Measurements from ENCODE around the gene KISS1R. TPM values are rescaled to one million over a fixed set of nuclear protein-coding genes. Genes with fewer than 3 reads are reported as not detected.

Gene KISS1R
- total and polyA plus RNA-seq, 9 donors, result not detected

DNA sequence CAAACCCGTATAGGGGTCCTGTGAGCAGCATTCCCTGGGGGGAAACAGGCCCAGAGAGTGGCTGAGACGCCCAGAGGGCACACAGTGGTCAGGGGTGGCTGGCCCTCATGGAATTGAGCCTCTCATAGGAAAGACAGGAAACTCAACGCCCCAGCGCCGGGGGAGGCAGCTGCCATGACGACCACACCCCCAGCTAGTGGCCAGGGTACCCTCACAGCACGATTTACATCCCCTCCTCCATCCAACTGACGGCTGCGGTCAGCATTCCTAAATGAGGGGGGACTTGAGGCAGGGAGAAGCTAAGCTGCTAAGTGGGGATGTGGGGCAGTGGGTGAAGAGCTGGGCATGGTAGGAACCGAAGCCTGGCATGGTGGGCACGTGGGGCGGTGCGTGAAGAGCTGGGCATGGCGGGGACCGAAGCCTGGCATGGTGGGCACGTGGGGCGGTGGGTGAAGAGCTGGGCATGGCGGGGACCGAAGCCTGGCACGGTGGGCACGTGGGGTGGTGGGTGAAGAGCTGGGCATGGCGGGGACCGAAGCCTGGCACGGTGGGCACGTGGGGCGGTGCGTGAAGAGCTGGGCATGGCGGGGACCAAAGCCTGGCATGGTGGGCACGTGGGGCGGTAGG is 34.1 kb upstream of the KISS1R start:
- Histone ChIP-seq H3K36me3 (ENCODE audit: control insufficient read depth, insufficient read depth, low read length) (peaks cover 79% of the 10 kb centered on the region), H3K4me3 (ENCODE audit: low read length) (no peak overlapping the region), H3K27ac (ENCODE audit: low read length) (no peak overlapping the region), H3K4me1 (ENCODE audit: control insufficient read depth, insufficient read depth, low read length) (no peaks in the 10 kb centered on the region), H3K27me3 (ENCODE audit: control insufficient read depth, insufficient read depth, low read length) (no peaks in the 10 kb centered on the region), H3K9me3 (replicated peaks; ENCODE audit: control insufficient read depth, low read depth, low read length) (no peaks in the 10 kb centered on the region)
- no peak for DNase-seq
- 92% methylated on average over 7 of the region's 30 CpGs for WGBS (ENCODE audit: insufficient coverage)

DNA sequence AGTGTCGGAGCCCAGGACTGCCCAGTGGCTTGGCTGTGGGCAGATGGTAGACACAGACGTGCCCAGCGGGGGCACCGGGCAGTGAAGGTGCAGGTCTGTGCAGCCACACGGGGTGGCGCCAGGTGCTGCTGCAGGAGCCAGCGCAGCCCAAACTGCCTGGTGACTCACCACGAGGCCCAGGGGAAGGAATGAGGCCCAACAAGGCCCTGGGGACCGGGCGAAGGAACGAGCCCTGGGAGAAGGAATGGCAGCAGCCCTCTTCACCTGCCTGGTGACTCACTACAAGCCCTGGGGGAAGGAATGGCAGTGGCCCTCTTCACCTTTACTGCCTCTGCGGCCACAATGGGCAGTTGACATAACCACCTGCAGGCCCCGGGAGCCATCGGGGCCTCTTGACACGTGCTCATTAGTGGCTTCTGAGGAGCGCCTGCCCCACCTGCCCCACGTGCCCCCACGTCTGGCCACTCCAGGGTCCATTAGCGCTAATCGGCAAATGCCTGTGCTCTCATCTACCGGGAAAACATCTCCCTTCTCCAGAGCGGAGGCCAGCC is 33.4 kb upstream of the KISS1R start:
- H3K4me1 ChIP-seq (ENCODE audit: control insufficient read depth, insufficient read depth, low read length), result no peaks in the 10 kb centered on the region
- H3K36me3 ChIP-seq (ENCODE audit: control insufficient read depth, insufficient read depth, low read length), result peaks cover 84% of the 10 kb centered on the region
- H3K27ac ChIP-seq (ENCODE audit: low read length), result no peak overlapping the region
- no peaks in the 10 kb centered on the region for H3K9me3 ChIP-seq (replicated peaks; ENCODE audit: control insufficient read depth, low read depth, low read length)
- H3K4me3 ChIP-seq (ENCODE audit: low read length), result no peak overlapping the region
- 90% methylated on average over 21 of the region's 22 CpGs for WGBS (ENCODE audit: insufficient coverage)
- no peak for DNase-seq
- no peaks in the 10 kb centered on the region for H3K27me3 ChIP-seq (ENCODE audit: control insufficient read depth, insufficient read depth, low read length)

DNA sequence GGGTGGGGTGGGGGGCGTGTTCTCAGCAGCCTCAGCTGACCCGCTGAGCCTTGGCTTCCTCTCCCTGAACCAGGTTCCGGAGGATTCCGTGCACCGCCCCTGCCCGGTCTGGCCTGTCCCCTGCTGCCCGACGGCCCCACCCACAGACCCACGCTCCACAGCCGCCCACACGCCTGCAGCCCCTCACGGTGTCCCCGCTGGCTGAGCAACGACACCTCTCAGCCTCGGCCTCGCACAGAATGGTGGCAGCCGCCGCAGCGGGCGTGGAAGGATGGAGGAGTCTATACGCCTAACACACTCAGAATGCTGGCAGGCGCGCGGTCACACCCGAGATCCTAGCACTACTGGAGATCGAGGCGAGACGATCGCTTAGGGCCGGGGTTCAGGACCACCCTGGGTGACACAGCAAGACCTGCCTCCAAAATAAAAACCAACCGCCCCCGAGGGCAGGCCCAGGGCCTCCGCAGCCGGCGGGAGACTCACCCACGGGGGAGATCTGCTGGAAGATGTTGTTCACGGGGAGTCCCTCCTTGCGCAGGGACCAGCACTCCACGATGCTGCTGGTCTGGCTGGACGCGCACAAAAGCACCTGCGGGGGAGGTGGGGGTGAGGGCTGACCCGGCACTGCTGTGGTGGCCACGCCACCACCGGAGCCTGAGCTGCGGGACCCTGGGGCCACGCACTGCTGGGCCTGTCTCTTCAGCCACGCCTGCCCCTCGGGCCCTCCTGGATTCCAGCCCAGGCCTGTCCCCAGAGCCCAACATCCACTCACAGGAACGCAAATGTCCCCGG is 32.5 kb upstream of the KISS1R start:
- Histone ChIP-seq H3K36me3 (ENCODE audit: control insufficient read depth, insufficient read depth, low read length) (peaks cover 87% of the 10 kb centered on the region), H3K27ac (ENCODE audit: low read length) (no peak overlapping the region), H3K9me3 (replicated peaks; ENCODE audit: control insufficient read depth, low read depth, low read length) (no peaks in the 10 kb centered on the region), H3K27me3 (ENCODE audit: control insufficient read depth, insufficient read depth, low read length) (no peaks in the 10 kb centered on the region), H3K4me3 (ENCODE audit: low read length) (no peak overlapping the region), H3K4me1 (ENCODE audit: control insufficient read depth, insufficient read depth, low read length) (no peaks in the 10 kb centered on the region)
- no peak for DNase-seq
- 87% methylated on average over 46 of the region's 51 CpGs for WGBS (ENCODE audit: insufficient coverage)

DNA sequence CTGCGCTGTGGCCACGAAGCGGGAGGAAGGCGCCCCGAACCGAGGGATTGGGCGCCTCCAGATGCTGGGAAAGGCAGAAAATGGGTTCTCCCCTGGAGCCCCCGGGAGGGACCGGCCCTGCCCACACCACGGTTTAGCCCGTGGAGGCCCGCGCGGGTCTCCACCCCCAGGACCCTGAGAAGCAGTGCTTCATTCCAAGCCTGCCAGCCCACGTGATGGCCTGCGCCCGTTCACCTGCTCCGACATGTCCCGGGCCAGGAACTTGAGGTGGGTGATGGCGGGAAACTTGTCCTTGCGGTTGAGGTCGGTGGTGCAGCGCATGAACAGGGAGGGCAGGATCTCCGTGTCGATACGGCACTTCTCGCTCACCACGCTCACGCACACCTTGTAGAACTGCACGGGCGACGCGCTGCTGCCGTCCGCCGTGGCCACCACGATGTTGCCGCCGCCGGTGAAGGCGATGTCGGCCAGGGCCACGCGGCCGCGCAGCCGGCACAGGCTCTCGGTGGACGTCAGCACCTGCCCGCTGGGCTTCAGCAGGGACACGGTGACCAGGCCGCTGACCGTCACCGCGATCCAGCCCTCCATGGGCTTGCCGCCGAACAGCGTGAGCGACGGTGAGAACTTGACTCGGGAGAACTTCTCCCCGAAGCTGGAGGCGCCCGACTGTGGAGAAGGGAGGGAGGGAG is 31.5 kb upstream of the KISS1R start:
- H3K36me3 ChIP-seq (ENCODE audit: control insufficient read depth, insufficient read depth, low read length), result peaks cover 89% of the 10 kb centered on the region

DNA sequence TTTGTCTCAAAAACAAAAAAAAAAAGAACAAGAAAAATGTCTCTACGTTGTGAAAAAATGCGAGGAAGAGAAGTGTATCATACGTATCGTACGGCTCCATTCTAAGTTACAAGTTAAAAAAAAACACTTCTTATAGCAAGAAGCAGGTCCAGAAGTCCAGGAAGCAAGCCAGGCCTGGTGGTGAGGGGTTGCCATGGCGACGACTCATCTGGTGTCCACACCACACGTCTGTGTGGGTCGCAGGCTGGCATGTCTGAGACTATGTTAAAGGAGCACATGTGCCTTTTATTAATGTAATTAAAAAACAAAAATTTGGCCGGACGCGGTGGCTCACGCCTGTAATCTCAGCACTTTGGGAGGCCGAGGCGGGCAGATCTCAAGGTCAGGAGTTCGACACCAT is 30.1 kb upstream of the KISS1R start:
- Histone ChIP-seq H3K4me1 (ENCODE audit: control insufficient read depth, insufficient read depth, low read length) (peaks cover 7% of the 10 kb centered on the region), H3K4me3 (ENCODE audit: low read length) (no peak overlapping the region), H3K36me3 (ENCODE audit: control insufficient read depth, insufficient read depth, low read length) (peaks cover 80% of the 10 kb centered on the region), H3K27ac (ENCODE audit: low read length) (no peak overlapping the region), H3K27me3 (ENCODE audit: control insufficient read depth, insufficient read depth, low read length) (no peaks in the 10 kb centered on the region), H3K9me3 (replicated peaks; ENCODE audit: control insufficient read depth, low read depth, low read length) (no peaks in the 10 kb centered on the region)
- 20% methylated on average over 2 of the region's 16 CpGs for WGBS (ENCODE audit: insufficient coverage)
- no peak for DNase-seq

More for the DNA sequence above, 31.5 kb upstream of the KISS1R start:
- Histone ChIP-seq H3K4me3 (ENCODE audit: low read length) (no peak overlapping the region), H3K27me3 (ENCODE audit: control insufficient read depth, insufficient read depth, low read length) (no peaks in the 10 kb centered on the region), H3K27ac (ENCODE audit: low read length) (no peak overlapping the region), H3K4me1 (ENCODE audit: control insufficient read depth, insufficient read depth, low read length) (no peaks in the 10 kb centered on the region), H3K9me3 (replicated peaks; ENCODE audit: control insufficient read depth, low read depth, low read length) (no peaks in the 10 kb centered on the region)
- DNase-seq, result no peak
- WGBS (ENCODE audit: insufficient coverage), result 94% methylated on average over 64 of the region's 64 CpGs

DNA sequence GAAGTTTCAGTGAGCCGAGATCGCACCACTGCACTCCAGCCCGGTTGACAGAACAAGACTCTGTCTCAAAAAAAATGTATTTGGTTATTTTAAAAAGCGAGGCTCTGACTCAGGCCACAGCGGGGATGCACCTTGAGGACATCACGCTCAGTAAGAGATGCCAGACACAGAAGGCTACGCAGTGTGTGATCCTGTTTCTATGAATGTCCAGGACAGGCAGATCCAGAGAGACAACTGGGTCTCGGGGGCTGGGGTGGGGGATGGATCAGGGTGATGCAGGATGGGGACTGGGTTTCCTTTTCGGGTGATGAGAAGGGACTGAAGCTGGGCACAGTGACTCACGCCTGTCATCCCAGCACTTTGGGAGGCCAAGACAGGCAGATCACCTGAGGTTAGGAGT is 29.5 kb upstream of the KISS1R start:
- H3K9me3 ChIP-seq (replicated peaks; ENCODE audit: control insufficient read depth, low read depth, low read length), result no peaks in the 10 kb centered on the region
- no peak overlapping the region for H3K27ac ChIP-seq (ENCODE audit: low read length)
- no peak for DNase-seq
- peaks cover 75% of the 10 kb centered on the region for H3K36me3 ChIP-seq (ENCODE audit: control insufficient read depth, insufficient read depth, low read length)
- WGBS (ENCODE audit: insufficient coverage), result 91% methylated on average over 10 of the region's 10 CpGs
- no peak overlapping the region for H3K4me3 ChIP-seq (ENCODE audit: low read length)
- peaks cover 10% of the 10 kb centered on the region for H3K4me1 ChIP-seq (ENCODE audit: control insufficient read depth, insufficient read depth, low read length)
- no peaks in the 10 kb centered on the region for H3K27me3 ChIP-seq (ENCODE audit: control insufficient read depth, insufficient read depth, low read length)

DNA sequence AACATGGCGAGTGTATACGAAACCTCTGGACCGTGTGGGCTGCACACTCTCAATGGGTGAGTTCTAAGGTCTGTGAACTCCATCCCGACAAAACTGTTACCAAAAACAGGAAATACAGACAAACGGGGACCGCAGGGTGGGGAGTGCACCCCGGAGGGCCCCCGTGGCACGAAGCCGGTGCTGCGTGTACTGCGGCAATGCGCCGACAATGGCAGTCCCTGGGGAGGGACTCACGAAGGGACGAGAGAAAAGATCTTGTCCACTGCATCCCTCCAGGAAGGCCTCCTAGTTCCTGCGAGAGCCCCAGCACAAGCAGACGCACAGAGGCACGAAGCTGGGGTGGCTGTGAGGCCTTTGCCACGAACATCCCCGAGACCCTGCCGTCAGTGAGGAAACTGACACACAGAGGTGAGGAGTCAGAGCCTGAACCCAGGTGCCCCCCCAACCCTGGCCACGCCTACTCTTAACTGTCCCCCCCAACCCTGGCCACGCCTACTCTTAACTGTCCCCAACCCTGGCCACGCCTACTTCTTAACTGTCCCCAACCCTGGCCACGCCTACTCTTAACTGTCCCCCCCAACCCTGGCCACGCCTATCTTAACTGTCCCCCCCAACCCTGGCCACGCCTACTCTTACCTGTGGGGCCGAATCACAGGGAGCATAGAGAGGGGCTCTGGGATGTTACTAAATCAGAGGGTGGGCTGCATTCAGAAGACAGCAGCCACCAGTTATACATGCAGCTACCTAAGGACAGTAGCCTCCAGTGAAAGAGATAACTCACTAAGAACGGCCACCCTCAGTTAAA is 28.4 kb upstream of the KISS1R start:
- no peak for DNase-seq
- peaks cover 64% of the 10 kb centered on the region for H3K36me3 ChIP-seq (ENCODE audit: control insufficient read depth, insufficient read depth, low read length)

DNA sequence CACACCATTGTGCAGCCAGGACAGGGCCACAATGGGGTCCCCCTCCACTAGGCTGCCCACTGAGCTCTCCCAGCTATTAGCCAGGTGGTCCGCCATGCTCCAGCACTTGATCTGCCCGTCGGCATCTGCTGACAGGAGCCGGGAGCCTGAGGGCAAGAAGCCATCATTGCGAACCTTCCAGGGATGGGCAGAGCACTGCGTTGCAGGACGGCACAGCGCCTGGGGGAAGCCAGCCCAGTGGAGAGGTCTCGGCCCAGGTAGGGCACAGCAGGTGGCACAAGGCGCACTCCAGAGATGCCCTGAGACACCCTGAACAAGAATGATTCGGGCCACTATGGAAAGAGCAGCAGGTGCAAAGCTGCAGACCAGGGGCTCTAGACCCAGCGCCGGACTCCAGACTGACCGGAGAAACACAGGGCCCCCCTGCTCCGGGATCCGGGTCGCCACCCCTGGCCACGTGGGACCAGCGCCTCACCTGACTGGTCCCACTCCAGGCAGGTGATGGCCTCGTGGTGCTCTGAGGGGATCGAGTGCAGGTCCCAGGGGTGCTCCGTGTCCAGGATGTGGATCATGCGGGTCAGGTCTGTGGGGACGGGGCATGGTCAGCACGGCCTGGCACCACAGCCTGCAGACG is 27.4 kb upstream of the KISS1R start:
- H3K27ac ChIP-seq (ENCODE audit: low read length), result no peak overlapping the region
- 90% methylated on average over 26 of the region's 26 CpGs for WGBS (ENCODE audit: insufficient coverage)
- H3K4me1 ChIP-seq (ENCODE audit: control insufficient read depth, insufficient read depth, low read length), result peaks cover 10% of the 10 kb centered on the region
- no peaks in the 10 kb centered on the region for H3K9me3 ChIP-seq (replicated peaks; ENCODE audit: control insufficient read depth, low read depth, low read length)
- DNase-seq, result no peak
- H3K27me3 ChIP-seq (ENCODE audit: control insufficient read depth, insufficient read depth, low read length), result no peaks in the 10 kb centered on the region
- H3K4me3 ChIP-seq (ENCODE audit: low read length), result no peak overlapping the region
- H3K36me3 ChIP-seq (ENCODE audit: control insufficient read depth, insufficient read depth, low read length), result peaks cover 55% of the 10 kb centered on the region

More for the DNA sequence above, 28.4 kb upstream of the KISS1R start:
- Histone ChIP-seq H3K27me3 (ENCODE audit: control insufficient read depth, insufficient read depth, low read length) (no peaks in the 10 kb centered on the region), H3K4me3 (ENCODE audit: low read length) (no peak overlapping the region), H3K27ac (ENCODE audit: low read length) (no peak overlapping the region), H3K9me3 (replicated peaks; ENCODE audit: control insufficient read depth, low read depth, low read length) (no peaks in the 10 kb centered on the region), H3K4me1 (ENCODE audit: control insufficient read depth, insufficient read depth, low read length) (peaks cover 10% of the 10 kb centered on the region)
- WGBS (ENCODE audit: insufficient coverage), result 86% methylated on average over 25 of the region's 30 CpGs

DNA sequence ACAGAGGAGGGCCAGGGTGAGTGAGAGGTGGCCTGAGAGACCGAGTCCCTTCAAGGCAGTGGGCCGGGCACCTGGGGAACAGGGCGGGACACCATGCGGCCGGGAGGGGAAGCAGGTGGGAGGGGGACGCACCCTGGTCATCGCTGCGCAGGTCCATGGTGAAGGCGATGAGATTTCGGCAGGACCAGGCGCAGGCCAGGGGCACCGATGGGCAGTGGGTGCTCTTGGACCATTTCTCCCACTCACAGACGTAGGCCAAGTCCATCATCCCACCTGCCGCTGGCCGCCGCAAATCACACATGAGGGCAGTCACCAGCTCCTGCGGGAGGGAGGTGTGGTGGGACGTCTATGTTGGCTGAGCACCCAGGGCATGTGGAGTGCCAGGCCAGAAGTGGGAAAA is 26.3 kb upstream of the KISS1R start:
- H3K9me3 ChIP-seq (replicated peaks; ENCODE audit: control insufficient read depth, low read depth, low read length), result no peaks in the 10 kb centered on the region
- H3K4me1 ChIP-seq (ENCODE audit: control insufficient read depth, insufficient read depth, low read length), result peaks cover 10% of the 10 kb centered on the region
- H3K4me3 ChIP-seq (ENCODE audit: low read length), result no peak overlapping the region
- WGBS (ENCODE audit: insufficient coverage), result 94% methylated on average over 13 of the region's 18 CpGs
- no peak for DNase-seq
- peaks cover 47% of the 10 kb centered on the region for H3K36me3 ChIP-seq (ENCODE audit: control insufficient read depth, insufficient read depth, low read length)
- H3K27me3 ChIP-seq (ENCODE audit: control insufficient read depth, insufficient read depth, low read length), result no peaks in the 10 kb centered on the region
- no peak overlapping the region for H3K27ac ChIP-seq (ENCODE audit: low read length)
